Measurements from ENCODE around the gene C1QC. TPM values are rescaled to one million over a fixed set of nuclear protein-coding genes. Genes with fewer than 3 reads are reported as not detected.

C1QC gene
- total and polyA plus RNA-seq, 4 donors, result 52.9 to 242 (median 104) TPM

- 67% methylated on average over 12 of the region's 12 CpGs for WGBS
- Histone ChIP-seq H3K9ac (ENCODE audit: low read depth in 1 of 2, low read length in 2 of 2) (no peak overlapping the region), H3K36me3 (ENCODE audit: control insufficient read depth in 4 of 4, insufficient read depth in 3 of 4, low read depth in 1 of 4, low read length in 3 of 4) (no peaks in the 10 kb centered on the region), H3K27ac (ENCODE audit: low read depth in 1 of 2, low read length in 2 of 2) (no peak overlapping the region), H3K4me3 (ENCODE audit: low read depth in 1 of 3, low read length in 3 of 3) (no peak overlapping the region), H3K4me1 (ENCODE audit: control insufficient read depth in 4 of 4, insufficient read depth in 4 of 4, low read length in 3 of 4) (no peaks in the 10 kb centered on the region), H3K27me3 (ENCODE audit: control insufficient read depth in 4 of 4, insufficient read depth in 4 of 4, low read length in 3 of 4) (peaks cover 0 to 8% (median 4%) of the 10 kb centered on the region in 4 donors), H3K9me3 (ENCODE audit: control insufficient read depth in 4 of 4, low read length in 3 of 4) (no peaks in the 10 kb centered on the region)
- DNase-seq (ENCODE audit: low spot score), result no peak
- no peak for TF ChIP-seq REST (IDR thresholded peaks at IDR 0.05)
- no peak for TF ChIP-seq YY1 (IDR thresholded peaks at IDR 0.05)
- no peak for TF ChIP-seq JUND (IDR thresholded peaks at IDR 0.05)
- TF ChIP-seq ZBTB33 (IDR thresholded peaks at IDR 0.05), result no peak
- no peak for TF ChIP-seq MAX (IDR thresholded peaks at IDR 0.05)
These were observed 23.6 kb upstream of the C1QC start for GRCh38 chr1:22619798-22620197.

DNA sequence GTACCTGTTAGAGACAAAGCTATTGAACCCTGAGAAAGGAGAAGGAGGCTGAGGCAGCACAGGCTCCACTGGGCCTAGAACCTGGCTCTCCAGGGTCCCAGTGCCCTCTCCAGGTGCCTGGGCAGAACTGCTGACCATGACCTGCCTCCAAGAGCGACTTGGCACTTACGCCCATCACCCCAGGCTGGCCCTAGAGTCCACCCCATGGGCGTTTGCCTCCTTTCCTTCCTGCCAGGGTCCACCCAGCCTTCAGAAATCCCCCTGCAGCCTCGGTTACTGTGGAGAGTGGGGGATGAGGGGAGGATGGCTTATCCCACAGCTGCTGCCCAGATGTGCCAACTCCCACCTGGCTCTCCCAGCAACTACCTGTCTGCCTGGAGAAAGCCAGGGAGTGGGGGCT is 21.7 kb upstream of the C1QC start:
- Histone ChIP-seq H3K4me3 (ENCODE audit: low read depth in 1 of 3, low read length in 3 of 3) (no peak overlapping the region), H3K36me3 (ENCODE audit: control insufficient read depth in 4 of 4, insufficient read depth in 3 of 4, low read depth in 1 of 4, low read length in 3 of 4) (no peaks in the 10 kb centered on the region), H3K9me3 (ENCODE audit: control insufficient read depth in 4 of 4, low read length in 3 of 4) (no peaks in the 10 kb centered on the region), H3K27ac (ENCODE audit: low read depth in 1 of 2, low read length in 2 of 2) (no peak overlapping the region), H3K9ac (ENCODE audit: low read depth in 1 of 2, low read length in 2 of 2) (no peak overlapping the region), H3K27me3 (ENCODE audit: control insufficient read depth in 4 of 4, insufficient read depth in 4 of 4, low read length in 3 of 4) (peaks cover 0 to 13% (median 6%) of the 10 kb centered on the region in 4 donors), H3K4me1 (ENCODE audit: control insufficient read depth in 4 of 4, insufficient read depth in 4 of 4, low read length in 3 of 4) (no peaks in the 10 kb centered on the region)
- no peak for DNase-seq (ENCODE audit: low spot score)
- 58% methylated on average over 4 of the region's 4 CpGs for WGBS
- TF ChIP-seq EGR1 (IDR thresholded peaks at IDR 0.05; ENCODE audit: low read depth in 2 of 2) (no peak), FOXA2 (IDR thresholded peaks at IDR 0.05) (no peak), NR2F2 (IDR thresholded peaks at IDR 0.05) (no peak), RAD21 (IDR thresholded peaks at IDR 0.05) (no peak), JUND (IDR thresholded peaks at IDR 0.05) (no peak), RXRA (IDR thresholded peaks at IDR 0.05) (no peak), FOXA1 (IDR thresholded peaks at IDR 0.05) (no peak), HNF4A (conservative IDR thresholded peaks at IDR 0.05) (no peak), REST (IDR thresholded peaks at IDR 0.05) (no peak), SP1 (IDR thresholded peaks at IDR 0.05) (no peak), TAF1 (conservative IDR thresholded peaks at IDR 0.05) (no peak), GABPA (IDR thresholded peaks at IDR 0.05 in 1 of 2, conservative IDR thresholded peaks at IDR 0.05 in 1 of 2) (no peak), ZBTB33 (IDR thresholded peaks at IDR 0.05) (no peak), YY1 (IDR thresholded peaks at IDR 0.05) (no peak), HNF4G (IDR thresholded peaks at IDR 0.05) (no peak), MAX (IDR thresholded peaks at IDR 0.05) (no peak)
- TF ChIP-seq, protein P1, sequence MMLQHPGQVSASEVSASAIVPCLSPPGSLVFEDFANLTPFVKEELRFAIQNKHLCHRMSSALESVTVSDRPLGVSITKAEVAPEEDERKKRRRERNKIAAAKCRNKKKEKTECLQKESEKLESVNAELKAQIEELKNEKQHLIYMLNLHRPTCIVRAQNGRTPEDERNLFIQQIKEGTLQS (IDR thresholded peaks at IDR 0.05), result no peak
- TF ChIP-seq, protein P2, sequence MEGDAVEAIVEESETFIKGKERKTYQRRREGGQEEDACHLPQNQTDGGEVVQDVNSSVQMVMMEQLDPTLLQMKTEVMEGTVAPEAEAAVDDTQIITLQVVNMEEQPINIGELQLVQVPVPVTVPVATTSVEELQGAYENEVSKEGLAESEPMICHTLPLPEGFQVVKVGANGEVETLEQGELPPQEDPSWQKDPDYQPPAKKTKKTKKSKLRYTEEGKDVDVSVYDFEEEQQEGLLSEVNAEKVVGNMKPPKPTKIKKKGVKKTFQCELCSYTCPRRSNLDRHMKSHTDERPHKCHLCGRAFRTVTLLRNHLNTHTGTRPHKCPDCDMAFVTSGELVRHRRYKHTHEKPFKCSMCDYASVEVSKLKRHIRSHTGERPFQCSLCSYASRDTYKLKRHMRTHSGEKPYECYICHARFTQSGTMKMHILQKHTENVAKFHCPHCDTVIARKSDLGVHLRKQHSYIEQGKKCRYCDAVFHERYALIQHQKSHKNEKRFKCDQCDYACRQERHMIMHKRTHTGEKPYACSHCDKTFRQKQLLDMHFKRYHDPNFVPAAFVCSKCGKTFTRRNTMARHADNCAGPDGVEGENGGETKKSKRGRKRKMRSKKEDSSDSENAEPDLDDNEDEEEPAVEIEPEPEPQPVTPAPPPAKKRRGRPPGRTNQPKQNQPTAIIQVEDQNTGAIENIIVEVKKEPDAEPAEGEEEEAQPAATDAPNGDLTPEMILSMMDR (IDR thresholded peaks at IDR 0.05; ENCODE audit: low read depth, low read length, missing input control), result no peak

All from liver (tissue), 9 donors.